GM12878 (cell line): ENCODE results near the gene ZFR.

ENCODE experiments used
- CTCF ChIP-seq, 3 experiments: IDR thresholded peaks in 2 of 3; conservative IDR thresholded peaks in 1 of 3; 2 replicates each; pipeline ENCODE4 v1.5.1; 2011; ENCODE audit warnings: low read depth in 3 of 3, low read length in 3 of 3, mild to moderate bottlenecking in 3 of 3, control low read depth in 2 of 3, moderate library complexity in 2 of 3, inconsistent platforms in 1 of 3, mixed read lengths in 1 of 3; ENCODE audit not compliant: control insufficient read depth in 2 of 3, insufficient read depth in 1 of 3; ENCODE audit errors: extremely low read depth in 1 of 3
- TF ChIP-seq, protein P1 (sequence below): fragments of 450-650 bp; IDR thresholded peaks from 2 replicates; pipeline ENCODE4 v1.6.1; 2017; ENCODE audit warnings: mild to moderate bottlenecking

GRCh38 chr5:32443145-32443540 is 1.4 kb downstream of the ZFR start:
- TF ChIP-seq, protein P1, sequence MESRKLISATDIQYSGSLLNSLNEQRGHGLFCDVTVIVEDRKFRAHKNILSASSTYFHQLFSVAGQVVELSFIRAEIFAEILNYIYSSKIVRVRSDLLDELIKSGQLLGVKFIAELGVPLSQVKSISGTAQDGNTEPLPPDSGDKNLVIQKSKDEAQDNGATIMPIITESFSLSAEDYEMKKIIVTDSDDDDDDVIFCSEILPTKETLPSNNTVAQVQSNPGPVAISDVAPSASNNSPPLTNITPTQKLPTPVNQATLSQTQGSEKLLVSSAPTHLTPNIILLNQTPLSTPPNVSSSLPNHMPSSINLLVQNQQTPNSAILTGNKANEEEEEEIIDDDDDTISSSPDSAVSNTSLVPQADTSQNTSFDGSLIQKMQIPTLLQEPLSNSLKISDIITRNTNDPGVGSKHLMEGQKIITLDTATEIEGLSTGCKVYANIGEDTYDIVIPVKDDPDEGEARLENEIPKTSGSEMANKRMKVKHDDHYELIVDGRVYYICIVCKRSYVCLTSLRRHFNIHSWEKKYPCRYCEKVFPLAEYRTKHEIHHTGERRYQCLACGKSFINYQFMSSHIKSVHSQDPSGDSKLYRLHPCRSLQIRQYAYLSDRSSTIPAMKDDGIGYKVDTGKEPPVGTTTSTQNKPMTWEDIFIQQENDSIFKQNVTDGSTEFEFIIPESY, result no peak
- no peak for TF ChIP-seq CTCF (IDR thresholded peaks at IDR 0.05 in 2 of 3, conservative IDR thresholded peaks at IDR 0.05 in 1 of 3; ENCODE audit: control insufficient read depth in 2 of 3, extremely low read depth in 1 of 3, insufficient read depth in 1 of 3, low read depth in 3 of 3, low read length in 3 of 3)
